SKM-1 (cell line): ENCODE data around the gene SERPINB5.

Experiments
- DNase-seq: peaks from one replicate; lab custom pipeline; 2025; ENCODE audit not compliant: unreplicated experiment; lab: John Stamatoyannopoulos, UW

The SERPINB5 gene

GRCh38 chr18:63520053-63520685, 43.4 kb downstream of the SERPINB5 start:
- DNase-seq = no peak

GRCh38 chr18:63523660-63524059, 46.9 kb downstream of the SERPINB5 start:
- no peak for DNase-seq

- DNase-seq = no peak
Observed at GRCh38 chr18:63527251-63527650, 50.5 kb downstream of the SERPINB5 start.

GRCh38 chr18:63528863-63529492, 52.2 kb downstream of the SERPINB5 start:
- no peak for DNase-seq

- DNase-seq = no peak
Observed at GRCh38 chr18:63532471-63532870, 55.7 kb downstream of the SERPINB5 start.

GRCh38 chr18:63534615-63535014, 57.9 kb downstream of the SERPINB5 start:
- DNase-seq = no peak

- no peak for DNase-seq
Observed at GRCh38 chr18:63539904-63540510, 63.2 kb downstream of the SERPINB5 start.

- no peak for DNase-seq
Observed at GRCh38 chr18:63542069-63542468, 65.3 kb downstream of the SERPINB5 start, which contains the start of gene SERPINB12. SERPINB12 (plus strand) TSS chr18:63542369; CDS start chr18:63556160, 13,791 bp downstream.

GRCh38 chr18:63544017-63544416, 67.3 kb downstream of the SERPINB5 start:
- DNase-seq = no peak

GRCh38 chr18:63545000-63545399, 68.2 kb downstream of the SERPINB5 start:
- DNase-seq = no peak

GRCh38 chr18:63550068-63550467, 73.3 kb downstream of the SERPINB5 start:
- no peak for DNase-seq

- DNase-seq = no peak
Observed at GRCh38 chr18:63551769-63552168, 75.0 kb downstream of the SERPINB5 start.

- DNase-seq = no peak
Observed at GRCh38 chr18:63552581-63552980, 75.8 kb downstream of the SERPINB5 start.

GRCh38 chr18:63553081-63553480, 76.3 kb downstream of the SERPINB5 start:
- peak; percentile 63 for DNase-seq
